ENCODE data around the gene NPL. TPM values are rescaled to one million over a fixed set of nuclear protein-coding genes. Genes with fewer than 3 reads are reported as not detected.
A peak's percentile ranks its signal among the peaks of the same experiment; 100 is the strongest.

NPL gene
- total RNA-seq, 1 donor from 2014 or later: 2.1 TPM

DNA sequence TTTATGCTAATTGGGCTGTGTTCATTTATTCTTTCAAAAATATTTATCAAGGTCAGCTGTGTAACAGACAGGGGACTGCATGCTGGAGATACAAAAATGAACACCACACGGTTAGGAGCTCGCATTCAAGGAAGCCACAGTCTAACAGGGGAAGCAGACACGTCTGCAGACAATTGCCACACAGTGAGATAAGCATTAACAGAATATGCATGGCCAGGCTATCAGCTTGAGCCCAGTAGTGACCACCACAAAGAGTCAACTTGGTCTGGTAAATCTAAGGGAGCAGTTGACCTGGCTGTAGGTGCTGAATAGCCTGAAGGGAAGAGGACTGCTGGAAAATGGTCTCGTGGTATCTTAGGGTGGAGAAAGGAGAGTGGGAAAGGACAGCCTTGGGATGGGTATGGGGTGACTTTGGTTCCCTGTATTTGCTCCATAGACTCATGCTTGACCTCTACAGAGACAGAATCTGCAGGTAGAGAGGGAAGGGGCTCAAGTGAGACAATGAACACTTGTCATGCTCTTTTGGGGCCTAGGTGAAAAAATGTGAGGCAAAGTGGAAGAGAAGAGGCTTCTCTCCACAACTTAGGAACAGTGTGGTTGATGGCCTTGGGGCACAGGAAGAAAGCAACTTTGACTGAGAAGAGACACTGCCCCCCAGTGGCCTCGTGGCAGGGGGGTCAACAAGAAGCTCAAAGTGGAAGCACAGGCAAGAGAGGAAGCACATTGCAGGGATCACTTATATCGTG lies 7.6 kb upstream of the NPL start:
- Histone ChIP-seq H3K4me3 (no peak overlapping the region), H3K9me3 (no peaks in the 10 kb centered on the region), H3K4me1 (no peaks in the 10 kb centered on the region), H3K27me3 (no peaks in the 10 kb centered on the region), H3K27ac (no peak overlapping the region), H3K36me3 (no peaks in the 10 kb centered on the region)
- intact Hi-C loops (cut with DNase I): loop anchor here (2.0 to 5.0 kb wide), 2 partner anchors 110 to 697 kb away; no protein-coding TSS in a partner anchor
- peak; percentile 14 to 84 for DNase-seq (ENCODE audit: low spot score in 2 of 2)
- TF ChIP-seq, protein P1, sequence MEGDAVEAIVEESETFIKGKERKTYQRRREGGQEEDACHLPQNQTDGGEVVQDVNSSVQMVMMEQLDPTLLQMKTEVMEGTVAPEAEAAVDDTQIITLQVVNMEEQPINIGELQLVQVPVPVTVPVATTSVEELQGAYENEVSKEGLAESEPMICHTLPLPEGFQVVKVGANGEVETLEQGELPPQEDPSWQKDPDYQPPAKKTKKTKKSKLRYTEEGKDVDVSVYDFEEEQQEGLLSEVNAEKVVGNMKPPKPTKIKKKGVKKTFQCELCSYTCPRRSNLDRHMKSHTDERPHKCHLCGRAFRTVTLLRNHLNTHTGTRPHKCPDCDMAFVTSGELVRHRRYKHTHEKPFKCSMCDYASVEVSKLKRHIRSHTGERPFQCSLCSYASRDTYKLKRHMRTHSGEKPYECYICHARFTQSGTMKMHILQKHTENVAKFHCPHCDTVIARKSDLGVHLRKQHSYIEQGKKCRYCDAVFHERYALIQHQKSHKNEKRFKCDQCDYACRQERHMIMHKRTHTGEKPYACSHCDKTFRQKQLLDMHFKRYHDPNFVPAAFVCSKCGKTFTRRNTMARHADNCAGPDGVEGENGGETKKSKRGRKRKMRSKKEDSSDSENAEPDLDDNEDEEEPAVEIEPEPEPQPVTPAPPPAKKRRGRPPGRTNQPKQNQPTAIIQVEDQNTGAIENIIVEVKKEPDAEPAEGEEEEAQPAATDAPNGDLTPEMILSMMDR (IDR thresholded peaks at IDR 0.05): peak; percentile 33 to 63 (median 55)

- TF ChIP-seq, protein P1 (IDR thresholded peaks at IDR 0.05): no peak
- no peak for DNase-seq (ENCODE audit: low spot score in 2 of 2)
- no peaks in the 10 kb centered on the region for H3K4me1 ChIP-seq
- no peaks in the 10 kb centered on the region for H3K27me3 ChIP-seq
- intact Hi-C loops (cut with DNase I): loop anchor here (2.0 to 5.0 kb wide), 2 partner anchors 110 to 698 kb away; no protein-coding TSS in a partner anchor
- H3K27ac ChIP-seq: no peak overlapping the region
- no peaks in the 10 kb centered on the region for H3K36me3 ChIP-seq
- H3K4me3 ChIP-seq: no peak overlapping the region
- no peaks in the 10 kb centered on the region for H3K9me3 ChIP-seq
These were observed 7.0 kb upstream of the NPL start for GRCh38 chr1:182782587-182782913.

DNA sequence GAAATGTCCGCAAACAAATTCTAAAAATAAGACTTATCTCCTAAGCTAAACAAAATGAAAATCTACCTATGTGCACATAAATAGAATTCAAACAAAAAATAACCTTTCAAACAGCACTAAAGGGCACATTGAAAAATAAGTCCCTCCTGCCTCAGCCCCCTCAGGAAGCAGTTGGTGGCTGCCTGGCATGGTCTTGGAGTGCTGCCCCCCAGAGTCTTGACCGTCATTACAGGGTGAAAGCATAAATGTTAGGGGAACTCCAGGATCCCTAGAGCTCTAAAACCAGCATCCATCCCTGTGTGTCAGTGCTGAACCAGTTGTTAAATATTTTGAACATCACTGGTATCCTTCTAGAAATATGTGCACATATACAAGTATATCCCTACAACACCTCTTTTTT lies 6.5 kb upstream of the NPL start:
- Histone ChIP-seq H3K27me3 (no peaks in the 10 kb centered on the region), H3K27ac (no peak overlapping the region), H3K36me3 (no peaks in the 10 kb centered on the region), H3K4me3 (no peak overlapping the region), H3K9me3 (no peaks in the 10 kb centered on the region), H3K4me1 (no peaks in the 10 kb centered on the region)
- no peak for DNase-seq (ENCODE audit: low spot score in 2 of 2)
- TF ChIP-seq, protein P1 (IDR thresholded peaks at IDR 0.05): no peak
- intact Hi-C loops (cut with DNase I): loop anchor here (2.0 to 5.0 kb wide), 2 partner anchors 111 to 698 kb away; no protein-coding TSS in a partner anchor

GRCh38 chr1:182784556-182785171 lies 4.9 kb upstream of the NPL start:
- Histone ChIP-seq H3K27me3 (no peaks in the 10 kb centered on the region), H3K4me1 (peaks cover 0 to 3% of the 10 kb centered on the region in 2 donors), H3K4me3 (no peak overlapping the region), H3K27ac (no peak overlapping the region), H3K36me3 (no peaks in the 10 kb centered on the region), H3K9me3 (no peaks in the 10 kb centered on the region)
- TF ChIP-seq, protein P1 (IDR thresholded peaks at IDR 0.05): peak; percentile 69 to 84 (median 74)
- DNase-seq (ENCODE audit: low spot score in 2 of 2): no peak
- intact Hi-C loops (cut with DNase I): loop anchor here (1.0 to 5.0 kb wide), 3 partner anchors 112 to 392 kb away; partner anchors contain the start of gene GLUL

DNA sequence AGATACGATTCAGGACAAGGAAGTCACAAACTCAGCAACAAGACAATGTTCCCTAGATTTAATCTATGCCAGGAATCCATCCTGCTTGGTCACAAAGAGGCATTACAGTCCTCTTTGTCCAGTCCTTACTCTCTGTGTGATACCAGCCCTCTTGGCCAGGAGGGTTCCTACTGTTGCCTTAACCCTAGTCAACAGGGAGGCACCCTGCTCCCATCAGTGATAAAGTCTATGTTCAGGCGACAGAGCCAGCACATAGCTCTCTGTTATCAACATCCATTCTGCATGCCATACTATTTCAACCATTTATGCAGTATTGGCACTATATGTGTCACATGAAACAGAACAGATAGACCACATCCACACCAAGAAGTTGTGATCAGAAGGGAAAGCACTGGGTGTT lies 4.4 kb upstream of the NPL start:
- H3K4me3 ChIP-seq: no peak overlapping the region
- no peaks in the 10 kb centered on the region for H3K36me3 ChIP-seq
- no peak overlapping the region for H3K27ac ChIP-seq
- no peak for DNase-seq (ENCODE audit: low spot score in 2 of 2)
- peaks cover 0 to 3% of the 10 kb centered on the region in 2 donors for H3K4me1 ChIP-seq
- intact Hi-C loops (cut with DNase I): loop anchor here (5.0 kb wide), 1 partner anchor 393 kb away; the partner anchor contains the start of gene GLUL
- H3K9me3 ChIP-seq: no peaks in the 10 kb centered on the region
- H3K27me3 ChIP-seq: no peaks in the 10 kb centered on the region
- TF ChIP-seq, protein P1 (IDR thresholded peaks at IDR 0.05): no peak

All from ascending aorta (tissue), 2 donors.